Suprapubic skin (tissue), 4 donors: Measurements from ENCODE around the gene EMP3. TPM values are rescaled to one million over a fixed set of nuclear protein-coding genes. Genes with fewer than 3 reads are reported as not detected.
A peak's percentile ranks its signal among the peaks of the same experiment; 100 is the strongest.

Experiments
- DNase-seq, 2 donors: peaks; one replicate each; pipeline ENCODE4 v3.0.0-alpha.2; 2019; ENCODE audit warnings: low spot score in 2 of 2
- H3K27ac ChIP-seq: fragments of 200-600 bp; sonication (generic); one replicate; pipeline ENCODE4 v1.5.1; 2019
- H3K27me3 ChIP-seq: fragments of 200-600 bp; sonication (generic); one replicate; pipeline ENCODE4 v1.5.1; 2019
- H3K36me3 ChIP-seq: fragments of 200-600 bp; sonication (generic); one replicate; pipeline ENCODE4 v1.5.1; 2019
- H3K4me1 ChIP-seq: fragments of 200-600 bp; sonication (generic); one replicate; pipeline ENCODE4 v1.5.1; 2019
- H3K4me3 ChIP-seq: fragments of 200-600 bp; sonication (generic); one replicate; pipeline ENCODE4 v1.5.1; 2019; ENCODE audit warnings: mild to moderate bottlenecking
- H3K9me3 ChIP-seq: fragments of 200-600 bp; sonication (generic); one replicate; pipeline ENCODE4 v1.5.1; 2019
- CTCF ChIP-seq, 2 donors: fragments of 200-600 bp in 1 of 2; fragments of 450-650 bp in 1 of 2; sonication (generic) in 1 of 2; IDR thresholded peaks; one replicate each; pipeline ENCODE4 v1.5.1; 2016 to 2019; ENCODE audit warnings: antibody characterized with exemption in 2 of 2, mild to moderate bottlenecking in 1 of 2, moderate library complexity in 1 of 2
- EP300 ChIP-seq: sonication (generic); formaldehyde crosslinking; IDR thresholded peaks from one replicate; pipeline ENCODE4 v1.6.1; 2017; ENCODE audit warnings: antibody characterized with exemption
- POLR2A ChIP-seq, 2 donors: fragments of 450-650 bp; IDR thresholded peaks; one replicate each; pipeline ENCODE4 v1.6.1; 2017; ENCODE audit warnings: antibody characterized with exemption in 2 of 2, mild to moderate bottlenecking in 2 of 2, moderate library complexity in 2 of 2
- POLR2AphosphoS5 ChIP-seq, 3 donors: sonication (generic); formaldehyde crosslinking; IDR thresholded peaks; one replicate each; pipeline ENCODE4 v1.6.1; 2017; ENCODE audit warnings: antibody characterized with exemption in 3 of 3
- WGBS: methylation state at CpG from one replicate; pipeline ENCODE4 v1.1.5; 2018; 5-methylcytosine and 5-hydroxymethylcytosine counted together
- total RNA-seq, 4 donors: library from RNA; depleted of rRNA; stranded (reverse); fragments of >200 nt; gene quantifications; one replicate each; pipeline ENCODE4 v1.1.0, GENCODE V29; 2016

The EMP3 gene
- 10 to 100 TPM in 3 of 4 donors, 1 to 10 TPM in 1; 9.3 to 22.5 (median 13.2) TPM for total RNA-seq

GRCh38 chr19:48325265-48325910, at the start of gene EMP3:
TSS of gene EMP3 (plus strand) at chr19:48325552. CDS start at chr19:48326845, 1,293 bp downstream.
- Histone ChIP-seq H3K27ac (peak within 1 kb of the TSS; percentile 92), H3K27me3 (no peaks in the 10 kb centered on the region), H3K9me3 (no peaks in the 10 kb centered on the region), H3K4me3 (peak within 1 kb of the TSS; percentile 58), H3K4me1 (peaks cover 80% of the 10 kb centered on the region), H3K36me3 (peaks cover 2% of the 10 kb centered on the region)
- TF ChIP-seq CTCF (IDR thresholded peaks at IDR 0.05) (no peak), EP300 (no peak), POLR2A (IDR thresholded peaks at IDR 0.05) (peak in 1 of 2 donors; percentile 79), POLR2AphosphoS5 (IDR thresholded peaks at IDR 0.05) (peak in 1 of 3 donors; percentile 25)
- DNase-seq = peak; percentile 92
- 2% methylated on average over 22 of the region's 22 CpGs for WGBS

GRCh38 chr19:48279747-48280146, 45.6 kb upstream of the EMP3 start:
- H3K4me1 ChIP-seq = no peaks in the 10 kb centered on the region
- H3K36me3 ChIP-seq = peaks cover 7% of the 10 kb centered on the region
- DNase-seq = no peak
- H3K9me3 ChIP-seq = no peaks in the 10 kb centered on the region
- no peak overlapping the region for H3K4me3 ChIP-seq
- H3K27me3 ChIP-seq = no peaks in the 10 kb centered on the region
- WGBS = 79% methylated on average over 6 of the region's 9 CpGs
- no peak overlapping the region for H3K27ac ChIP-seq
- TF ChIP-seq EP300 = no peak
- TF ChIP-seq CTCF (IDR thresholded peaks at IDR 0.05) = no peak
- TF ChIP-seq POLR2A (IDR thresholded peaks at IDR 0.05) = no peak
- TF ChIP-seq POLR2AphosphoS5 (IDR thresholded peaks at IDR 0.05) = no peak

- H3K4me3 ChIP-seq = no peak overlapping the region
- H3K27ac ChIP-seq = no peak overlapping the region
- TF ChIP-seq POLR2A (IDR thresholded peaks at IDR 0.05) (no peak), POLR2AphosphoS5 (IDR thresholded peaks at IDR 0.05) (no peak), CTCF (IDR thresholded peaks at IDR 0.05) (no peak), EP300 (no peak)
- H3K4me1 ChIP-seq = no peaks in the 10 kb centered on the region
- no peaks in the 10 kb centered on the region for H3K27me3 ChIP-seq
- peaks cover 15% of the 10 kb centered on the region for H3K36me3 ChIP-seq
- H3K9me3 ChIP-seq = no peaks in the 10 kb centered on the region
- 96% methylated on average over 7 of the region's 7 CpGs for WGBS
- no peak for DNase-seq
These were observed 41.4 kb upstream of the EMP3 start for GRCh38 chr19:48283908-48284307.

- Histone ChIP-seq H3K9me3 (no peaks in the 10 kb centered on the region), H3K36me3 (peaks cover 15% of the 10 kb centered on the region), H3K27ac (no peak overlapping the region), H3K27me3 (no peaks in the 10 kb centered on the region), H3K4me1 (no peaks in the 10 kb centered on the region), H3K4me3 (no peak overlapping the region)
- WGBS = 76% methylated on average over 4 of the region's 4 CpGs
- no peak for TF ChIP-seq CTCF (IDR thresholded peaks at IDR 0.05)
- no peak for TF ChIP-seq POLR2AphosphoS5 (IDR thresholded peaks at IDR 0.05)
- no peak for TF ChIP-seq EP300
- TF ChIP-seq POLR2A (IDR thresholded peaks at IDR 0.05) = no peak
- DNase-seq = no peak
These were observed 40.5 kb upstream of the EMP3 start for GRCh38 chr19:48284896-48285295.

- Histone ChIP-seq H3K4me1 (peaks cover 15% of the 10 kb centered on the region), H3K36me3 (peaks cover 15% of the 10 kb centered on the region), H3K27ac (no peak overlapping the region), H3K4me3 (no peak overlapping the region), H3K9me3 (no peaks in the 10 kb centered on the region), H3K27me3 (peaks cover 5% of the 10 kb centered on the region)
- TF ChIP-seq POLR2AphosphoS5 (IDR thresholded peaks at IDR 0.05) (no peak), CTCF (IDR thresholded peaks at IDR 0.05) (no peak), POLR2A (IDR thresholded peaks at IDR 0.05) (no peak), EP300 (no peak)
- no peak for DNase-seq
- 89% methylated on average over 3 of the region's 3 CpGs for WGBS
These were observed 37.6 kb upstream of the EMP3 start for GRCh38 chr19:48287748-48288147.
